ENCODE results near the gene LDB3. TPM values are rescaled to one million over a fixed set of nuclear protein-coding genes. Genes with fewer than 3 reads are reported as not detected.
A peak's percentile ranks its signal among the peaks of the same experiment; 100 is the strongest.

LDB3 gene
- total RNA-seq, 1 donor from 2014 or later: 0.10 TPM

DNA sequence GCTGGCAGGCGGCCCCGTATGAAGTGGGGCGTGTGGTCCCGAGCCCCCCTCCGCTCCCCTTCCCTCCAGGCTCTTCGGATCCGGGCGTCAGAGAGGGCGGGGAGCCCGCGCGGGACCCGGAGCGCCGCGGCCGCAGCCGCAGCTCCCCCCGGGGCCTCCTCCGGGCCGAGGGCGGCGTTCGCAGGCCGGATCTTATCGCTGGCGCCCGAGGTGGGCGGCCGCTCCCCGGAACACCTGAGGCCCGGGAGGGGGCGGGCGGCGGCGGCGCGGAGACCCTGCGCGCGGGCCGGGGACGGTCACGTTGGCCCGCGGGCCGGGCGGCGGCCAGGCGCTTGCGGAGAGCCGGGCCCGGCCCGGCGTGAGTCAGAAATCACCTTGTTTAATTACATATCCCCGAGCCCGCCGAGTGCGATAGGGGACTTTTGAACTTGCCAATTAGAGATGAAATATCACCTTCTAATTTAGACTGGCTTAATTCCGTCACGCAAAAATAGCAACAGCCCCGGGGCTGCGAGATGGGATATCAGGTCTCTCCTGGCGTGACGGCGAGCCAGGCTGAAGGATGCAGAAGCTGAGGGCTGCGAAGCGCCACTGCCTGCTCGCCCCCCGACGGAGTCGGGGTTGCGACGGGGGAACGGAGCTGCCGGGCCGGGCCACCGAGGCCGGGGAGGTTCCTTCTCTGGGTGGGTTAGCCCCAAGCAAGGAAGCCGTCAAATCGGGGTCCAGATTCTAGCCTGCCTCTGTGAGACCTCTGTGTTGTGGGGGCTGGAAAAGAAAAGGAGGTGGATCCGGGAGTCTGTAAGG lies 43.4 kb downstream of the LDB3 start:
- intact Hi-C loops (cut with micrococcal nuclease): loop anchor here (1.0 to 5.0 kb wide), 7 partner anchors 45 to 383 kb away; partner anchors contain the start of genes ADIRF, BMPR1A, GLUD1 and SHLD2
- H3K36me3 Mint-ChIP-seq (ENCODE audit: low read depth): peaks cover 2% of the 10 kb centered on the region
- no peaks in the 10 kb centered on the region for H3K9me3 Mint-ChIP-seq
- H3K27me3 Mint-ChIP-seq (ENCODE audit: insufficient read depth): no peaks in the 10 kb centered on the region
- peak; percentile 48 for DNase-seq (ENCODE audit: low spot score)
- peak overlapping the region; percentile 89 for H3K27ac Mint-ChIP-seq
- peaks cover 17% of the 10 kb centered on the region for H3K4me1 Mint-ChIP-seq (ENCODE audit: low read depth)
- H3K4me3 Mint-ChIP-seq: peak overlapping the region; percentile 88

DNA sequence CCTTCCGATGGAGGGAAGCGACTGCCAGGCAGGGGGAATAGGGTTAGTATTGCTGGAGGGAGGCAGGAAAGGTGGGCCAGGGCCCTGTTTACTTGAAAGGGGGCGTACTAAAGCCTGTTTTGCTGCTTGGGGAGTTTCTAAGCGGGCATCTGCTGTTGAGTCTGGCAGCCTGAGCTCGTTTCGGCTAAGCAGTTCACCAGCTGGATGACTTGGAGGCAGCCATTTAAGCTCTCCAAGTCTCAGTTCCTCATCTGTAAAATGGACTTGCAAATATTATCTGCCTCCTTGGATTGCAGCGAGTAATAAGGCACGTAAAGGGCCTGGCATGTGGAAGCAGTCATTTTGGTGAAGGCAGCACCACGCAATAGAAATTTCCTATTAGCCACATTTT lies 44.0 kb downstream of the LDB3 start:
- Mint-ChIP-seq H3K4me3 (peak overlapping the region; percentile 83), H3K9me3 (no peaks in the 10 kb centered on the region), H3K27ac (peak overlapping the region; percentile 89), H3K27me3 (ENCODE audit: insufficient read depth) (no peaks in the 10 kb centered on the region), H3K36me3 (ENCODE audit: low read depth) (peaks cover 2% of the 10 kb centered on the region), H3K4me1 (ENCODE audit: low read depth) (peaks cover 17% of the 10 kb centered on the region)
- no peak for DNase-seq (ENCODE audit: low spot score)
- intact Hi-C loops (cut with micrococcal nuclease): loop anchor here (5.0 kb wide), 1 partner anchor 255 kb away; the partner anchor contains the start of gene ADIRF

DNA sequence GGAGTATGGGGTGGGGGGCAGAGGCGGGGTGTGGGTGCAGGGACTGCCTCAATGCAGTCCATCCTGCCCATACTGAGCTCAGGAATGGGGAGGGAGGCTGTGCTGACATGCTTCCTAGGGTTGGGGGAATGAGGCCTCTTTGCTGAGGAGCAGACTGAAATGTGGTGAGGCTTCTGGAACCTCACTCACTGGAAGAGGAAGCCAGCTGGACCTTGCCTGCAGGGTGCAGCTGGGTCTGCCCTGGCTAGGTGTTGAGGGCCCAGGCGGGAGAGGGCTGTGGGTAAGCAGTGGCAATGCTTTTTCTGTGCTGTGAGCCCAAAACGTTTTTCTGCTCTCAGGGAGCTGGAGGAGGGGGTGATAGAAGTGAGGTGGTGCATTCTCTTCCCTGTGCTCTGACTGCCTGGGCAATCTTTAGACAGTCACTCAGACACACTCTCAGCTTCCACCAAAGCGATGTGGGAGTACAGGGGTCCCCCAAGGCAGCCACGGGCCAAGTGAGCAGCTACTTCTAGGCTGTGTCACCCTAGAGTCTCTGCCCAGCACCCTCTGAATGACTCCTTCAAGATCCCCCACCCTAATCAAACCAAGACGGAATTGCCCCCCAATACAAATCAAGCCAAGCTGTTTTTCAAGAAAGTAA lies 47.0 kb downstream of the LDB3 start:
- no peak for DNase-seq (ENCODE audit: low spot score)
- no peak overlapping the region for H3K4me3 Mint-ChIP-seq
- intact Hi-C loops (cut with micrococcal nuclease): no loop called here
- peaks cover 2% of the 10 kb centered on the region for H3K36me3 Mint-ChIP-seq (ENCODE audit: low read depth)
- H3K27me3 Mint-ChIP-seq (ENCODE audit: insufficient read depth): peaks cover 5% of the 10 kb centered on the region
- peaks cover 17% of the 10 kb centered on the region for H3K4me1 Mint-ChIP-seq (ENCODE audit: low read depth)
- H3K27ac Mint-ChIP-seq: no peak overlapping the region
- H3K9me3 Mint-ChIP-seq: no peaks in the 10 kb centered on the region

DNA sequence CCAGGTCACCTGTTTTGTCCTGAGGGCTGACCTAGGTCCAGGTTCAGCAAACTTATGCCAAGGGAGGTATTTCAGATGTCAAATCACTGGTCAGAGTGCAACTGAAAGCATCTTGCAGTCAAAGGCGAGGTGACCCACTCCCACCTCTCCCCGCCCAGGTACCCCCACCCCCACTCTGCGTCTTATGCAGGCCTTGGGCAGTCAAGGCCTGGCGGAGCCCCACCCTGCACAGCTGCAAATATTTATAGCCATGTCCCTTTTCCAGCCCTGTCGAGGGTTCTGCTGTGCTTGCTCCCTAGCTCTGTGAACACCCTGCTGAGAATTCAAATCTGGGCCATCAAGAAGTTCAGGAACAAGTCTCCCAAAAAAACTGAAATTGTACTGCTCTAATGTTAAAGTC lies 47.5 kb downstream of the LDB3 start:
- peaks cover 10% of the 10 kb centered on the region for H3K27me3 Mint-ChIP-seq (ENCODE audit: insufficient read depth)
- no peak for DNase-seq (ENCODE audit: low spot score)
- no peak overlapping the region for H3K27ac Mint-ChIP-seq
- H3K36me3 Mint-ChIP-seq (ENCODE audit: low read depth): peaks cover 2% of the 10 kb centered on the region
- H3K4me1 Mint-ChIP-seq (ENCODE audit: low read depth): peaks cover 13% of the 10 kb centered on the region
- H3K4me3 Mint-ChIP-seq: no peak overlapping the region
- intact Hi-C loops (cut with micrococcal nuclease): no loop called here
- no peaks in the 10 kb centered on the region for H3K9me3 Mint-ChIP-seq

DNA sequence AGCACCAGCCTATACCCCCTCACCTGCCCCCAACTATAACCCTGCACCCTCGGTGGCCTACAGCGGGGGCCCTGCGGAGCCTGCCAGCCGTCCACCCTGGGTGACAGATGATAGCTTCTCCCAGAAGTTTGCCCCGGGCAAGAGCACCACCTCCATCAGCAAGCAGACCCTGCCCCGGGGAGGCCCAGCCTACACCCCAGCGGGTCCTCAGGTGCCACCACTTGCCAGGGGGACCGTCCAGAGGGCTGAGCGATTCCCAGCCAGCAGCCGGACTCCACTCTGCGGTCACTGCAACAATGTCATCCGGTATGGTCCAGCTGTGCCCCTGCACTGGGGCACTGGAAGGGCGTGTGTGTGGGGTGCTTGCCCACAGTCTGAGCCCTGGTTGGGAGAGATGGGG lies 48.2 kb downstream of the LDB3 start:
- Mint-ChIP-seq H3K4me1 (ENCODE audit: low read depth) (peaks cover 11% of the 10 kb centered on the region), H3K9me3 (no peaks in the 10 kb centered on the region), H3K36me3 (ENCODE audit: low read depth) (peaks cover 2% of the 10 kb centered on the region), H3K27ac (no peak overlapping the region), H3K4me3 (no peak overlapping the region), H3K27me3 (ENCODE audit: insufficient read depth) (peaks cover 15% of the 10 kb centered on the region)
- intact Hi-C loops (cut with micrococcal nuclease): no loop called here
- no peak for DNase-seq (ENCODE audit: low spot score)

DNA sequence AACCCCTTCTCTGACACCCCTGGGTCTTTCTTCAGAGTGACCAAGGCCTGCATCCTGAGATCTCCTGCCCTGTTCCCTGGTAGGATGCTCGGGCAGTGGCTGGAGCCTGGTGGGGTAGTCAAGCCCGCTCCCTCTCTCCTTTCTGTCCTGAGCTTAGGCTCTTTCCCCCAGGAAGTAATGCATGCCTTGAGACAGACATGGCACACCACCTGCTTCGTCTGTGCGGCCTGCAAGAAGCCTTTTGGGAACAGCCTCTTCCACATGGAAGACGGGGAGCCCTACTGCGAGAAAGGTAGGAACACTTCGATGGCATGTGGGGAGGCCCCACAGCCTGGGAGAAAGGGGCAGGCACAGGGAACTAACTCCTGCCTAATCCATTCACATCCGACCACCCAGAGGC lies 50.2 kb downstream of the LDB3 start:
- Mint-ChIP-seq H3K4me1 (ENCODE audit: low read depth) (peaks cover 10% of the 10 kb centered on the region), H3K36me3 (ENCODE audit: low read depth) (peaks cover under 1% of the 10 kb centered on the region), H3K27me3 (ENCODE audit: insufficient read depth) (peaks cover 20% of the 10 kb centered on the region), H3K27ac (no peak overlapping the region), H3K4me3 (no peak overlapping the region), H3K9me3 (no peaks in the 10 kb centered on the region)
- intact Hi-C loops (cut with micrococcal nuclease): no loop called here
- DNase-seq (ENCODE audit: low spot score): no peak

DNA sequence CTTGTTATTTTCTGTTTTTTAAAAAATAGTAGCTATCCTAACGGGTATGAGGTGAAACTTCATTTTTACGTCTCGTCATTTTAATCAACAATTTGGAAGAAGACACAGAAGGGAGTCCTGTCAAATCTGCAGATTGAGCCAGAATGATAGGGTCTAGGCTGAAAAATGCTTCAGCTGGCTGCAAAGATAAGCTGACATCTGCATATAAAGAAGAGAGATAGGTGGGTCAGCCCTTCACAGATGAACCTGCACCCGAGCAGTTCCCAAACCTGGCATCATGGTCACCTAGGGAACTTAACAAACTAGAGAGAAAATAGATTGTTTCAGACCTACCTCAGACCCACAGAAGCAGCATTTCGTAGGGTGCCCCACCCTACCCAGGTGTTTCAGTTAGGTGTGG lies 52.9 kb downstream of the LDB3 start:
- H3K27me3 Mint-ChIP-seq (ENCODE audit: insufficient read depth): peaks cover 20% of the 10 kb centered on the region
- H3K27ac Mint-ChIP-seq: no peak overlapping the region
- peaks cover 6% of the 10 kb centered on the region for H3K4me1 Mint-ChIP-seq (ENCODE audit: low read depth)
- intact Hi-C loops (cut with micrococcal nuclease): no loop called here
- no peak overlapping the region for H3K4me3 Mint-ChIP-seq
- no peaks in the 10 kb centered on the region for H3K9me3 Mint-ChIP-seq
- H3K36me3 Mint-ChIP-seq (ENCODE audit: low read depth): no peaks in the 10 kb centered on the region
- DNase-seq (ENCODE audit: low spot score): no peak

DNA sequence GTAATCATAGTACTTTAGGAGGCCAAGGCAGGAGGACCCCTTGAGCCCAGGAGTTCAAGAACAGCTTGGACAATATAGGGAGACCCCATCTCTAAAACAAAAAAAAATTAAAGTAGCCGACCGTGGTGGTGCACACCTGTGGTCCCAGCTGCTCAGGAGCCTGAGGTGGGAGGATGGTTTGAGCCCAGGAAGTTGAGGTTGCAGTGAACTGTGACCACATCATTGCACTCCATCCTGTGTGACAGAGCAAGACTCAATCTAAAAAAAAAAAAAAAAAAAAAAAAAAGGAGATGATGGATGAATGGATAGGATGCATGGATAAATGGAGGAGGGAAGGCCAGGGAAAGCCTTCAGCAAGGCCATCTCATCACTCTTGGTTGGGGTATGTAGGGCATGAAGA lies 54.7 kb downstream of the LDB3 start:
- no peak overlapping the region for H3K27ac Mint-ChIP-seq
- no peak overlapping the region for H3K4me3 Mint-ChIP-seq
- no peaks in the 10 kb centered on the region for H3K36me3 Mint-ChIP-seq (ENCODE audit: low read depth)
- peaks cover 6% of the 10 kb centered on the region for H3K4me1 Mint-ChIP-seq (ENCODE audit: low read depth)
- H3K27me3 Mint-ChIP-seq (ENCODE audit: insufficient read depth): peaks cover 26% of the 10 kb centered on the region
- DNase-seq (ENCODE audit: low spot score): no peak
- intact Hi-C loops (cut with micrococcal nuclease): no loop called here
- no peaks in the 10 kb centered on the region for H3K9me3 Mint-ChIP-seq

DNA sequence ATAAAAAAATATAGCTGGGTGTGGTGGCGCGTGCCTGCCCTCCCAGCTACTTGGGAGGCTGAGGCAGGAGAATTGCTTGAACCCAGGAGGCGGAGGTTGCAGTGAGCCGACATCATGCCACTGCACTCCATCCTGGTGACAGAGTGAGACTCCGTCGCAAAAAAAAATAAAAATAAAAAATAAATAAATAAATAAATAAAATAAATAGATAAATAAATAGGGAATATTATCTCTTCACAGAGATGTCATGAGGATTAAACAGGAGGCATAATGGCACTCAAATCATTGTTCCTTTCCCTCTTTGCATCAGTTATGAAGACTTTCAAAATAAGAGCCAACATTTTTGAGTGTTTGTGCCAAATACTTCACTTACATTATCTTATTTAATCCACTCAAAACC lies 56.1 kb downstream of the LDB3 start:
- no peaks in the 10 kb centered on the region for H3K36me3 Mint-ChIP-seq (ENCODE audit: low read depth)
- H3K27ac Mint-ChIP-seq: no peak overlapping the region
- H3K4me3 Mint-ChIP-seq: no peak overlapping the region
- no peaks in the 10 kb centered on the region for H3K9me3 Mint-ChIP-seq
- H3K27me3 Mint-ChIP-seq (ENCODE audit: insufficient read depth): peaks cover 28% of the 10 kb centered on the region
- H3K4me1 Mint-ChIP-seq (ENCODE audit: low read depth): peaks cover 6% of the 10 kb centered on the region
- intact Hi-C loops (cut with micrococcal nuclease): no loop called here
- no peak for DNase-seq (ENCODE audit: low spot score)

DNA sequence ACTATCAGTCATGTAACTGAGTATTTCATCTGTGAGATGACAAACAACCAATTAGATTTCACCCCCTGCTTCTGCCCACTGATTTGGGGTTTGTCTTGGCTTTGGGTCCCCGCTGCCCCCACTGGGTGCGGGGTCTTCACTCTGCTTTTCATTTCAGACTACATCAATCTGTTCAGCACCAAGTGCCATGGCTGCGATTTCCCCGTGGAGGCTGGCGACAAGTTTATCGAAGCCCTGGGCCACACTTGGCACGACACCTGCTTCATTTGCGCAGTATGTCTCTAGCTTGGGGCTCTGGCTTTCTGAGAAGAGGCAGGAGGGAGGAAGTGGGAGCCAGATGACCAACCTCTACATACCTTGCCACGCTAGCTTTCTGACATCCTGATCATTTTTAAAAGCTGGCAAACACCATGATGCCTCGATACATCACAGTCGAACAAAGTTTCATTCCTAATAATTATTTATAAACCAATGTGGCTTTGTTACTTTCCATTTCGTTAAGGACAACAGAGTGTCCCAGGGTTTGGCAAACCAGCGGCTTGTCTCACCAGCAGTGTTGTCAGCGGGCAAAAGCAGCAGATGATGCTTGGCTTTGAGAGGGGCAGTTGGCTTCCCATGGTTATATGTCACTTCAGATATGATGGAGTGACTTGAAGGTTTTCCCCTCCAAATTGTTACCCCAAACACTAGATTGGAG lies 57.8 kb downstream of the LDB3 start:
- intact Hi-C loops (cut with micrococcal nuclease): no loop called here
- peaks cover 6% of the 10 kb centered on the region for H3K4me1 Mint-ChIP-seq (ENCODE audit: low read depth)
- H3K36me3 Mint-ChIP-seq (ENCODE audit: low read depth): no peaks in the 10 kb centered on the region
- H3K27me3 Mint-ChIP-seq (ENCODE audit: insufficient read depth): peaks cover 16% of the 10 kb centered on the region
- no peak overlapping the region for H3K4me3 Mint-ChIP-seq
- no peak overlapping the region for H3K27ac Mint-ChIP-seq
- DNase-seq (ENCODE audit: low spot score): no peak
- no peaks in the 10 kb centered on the region for H3K9me3 Mint-ChIP-seq

DNA sequence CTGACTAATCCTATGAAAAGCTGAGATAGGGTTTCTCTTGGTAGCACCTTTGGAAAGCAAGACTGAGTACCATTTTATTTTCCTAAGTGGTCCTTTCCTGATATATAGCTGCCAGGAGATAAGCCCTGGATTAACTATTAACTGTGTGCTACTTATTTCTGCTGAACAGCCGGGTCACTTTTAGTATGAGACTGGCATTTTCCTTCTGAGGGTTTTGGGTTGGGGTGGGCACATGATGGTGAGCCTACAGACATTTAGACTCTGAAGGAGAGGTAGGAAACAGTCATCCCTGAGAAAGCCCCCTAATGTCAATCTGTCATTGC lies 58.3 kb downstream of the LDB3 start:
- Mint-ChIP-seq H3K4me3 (no peak overlapping the region), H3K36me3 (ENCODE audit: low read depth) (no peaks in the 10 kb centered on the region), H3K27me3 (ENCODE audit: insufficient read depth) (peaks cover 11% of the 10 kb centered on the region), H3K4me1 (ENCODE audit: low read depth) (peaks cover 6% of the 10 kb centered on the region), H3K9me3 (no peaks in the 10 kb centered on the region), H3K27ac (no peak overlapping the region)
- DNase-seq (ENCODE audit: low spot score): no peak
- intact Hi-C loops (cut with micrococcal nuclease): no loop called here

DNA sequence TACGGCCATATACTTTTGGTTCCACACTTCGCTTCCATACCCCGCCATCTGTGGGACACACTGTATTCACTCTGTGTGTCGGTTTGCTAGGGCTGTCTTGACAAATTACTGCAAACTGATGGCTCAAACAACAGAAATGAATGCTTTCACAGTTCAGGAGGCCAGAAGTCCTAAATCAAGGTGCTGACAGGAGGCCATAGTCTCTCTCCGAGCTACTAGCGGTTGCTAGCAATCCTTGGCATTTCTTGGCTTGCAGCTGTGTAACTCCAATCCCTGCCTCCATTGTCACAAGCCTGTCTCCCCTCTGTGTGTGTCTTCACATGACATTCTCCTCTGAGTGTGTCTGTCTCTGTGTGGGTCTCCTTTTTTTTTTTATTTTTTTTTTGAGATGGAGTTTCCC lies 59.2 kb downstream of the LDB3 start:
- peaks cover 9% of the 10 kb centered on the region for H3K27me3 Mint-ChIP-seq (ENCODE audit: insufficient read depth)
- H3K27ac Mint-ChIP-seq: no peak overlapping the region
- DNase-seq (ENCODE audit: low spot score): no peak
- peaks cover 6% of the 10 kb centered on the region for H3K4me1 Mint-ChIP-seq (ENCODE audit: low read depth)
- no peaks in the 10 kb centered on the region for H3K9me3 Mint-ChIP-seq
- intact Hi-C loops (cut with micrococcal nuclease): no loop called here
- no peaks in the 10 kb centered on the region for H3K36me3 Mint-ChIP-seq (ENCODE audit: low read depth)
- H3K4me3 Mint-ChIP-seq: no peak overlapping the region

DNA sequence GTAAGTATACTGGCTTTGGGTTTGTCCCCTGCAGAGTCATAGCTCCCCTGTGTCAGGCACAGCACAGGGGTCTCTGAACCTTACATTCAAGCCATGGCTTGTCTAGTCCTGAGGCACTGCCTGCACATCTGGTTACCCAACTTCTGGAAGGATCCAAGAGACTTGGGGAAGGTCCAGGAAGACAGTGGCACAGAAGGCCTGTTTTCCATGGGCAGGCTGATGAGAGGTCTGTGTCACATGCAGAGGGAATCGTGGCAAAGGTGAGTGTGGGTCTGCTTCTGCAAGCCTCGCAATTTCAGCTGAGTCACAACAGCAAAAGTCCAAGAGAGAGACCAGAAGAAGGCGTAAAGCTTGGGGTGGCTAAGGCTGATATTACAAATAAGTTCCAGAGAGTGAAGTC lies 59.7 kb downstream of the LDB3 start:
- Mint-ChIP-seq H3K4me3 (no peak overlapping the region), H3K4me1 (ENCODE audit: low read depth) (peaks cover 6% of the 10 kb centered on the region), H3K36me3 (ENCODE audit: low read depth) (no peaks in the 10 kb centered on the region), H3K9me3 (no peaks in the 10 kb centered on the region), H3K27me3 (ENCODE audit: insufficient read depth) (peaks cover 9% of the 10 kb centered on the region), H3K27ac (no peak overlapping the region)
- intact Hi-C loops (cut with micrococcal nuclease): no loop called here
- no peak for DNase-seq (ENCODE audit: low spot score)
